ENCODE data around the gene SLC23A3.
A peak's percentile ranks its signal among the peaks of the same experiment; 100 is the strongest.

The SLC23A3 gene

DNA sequence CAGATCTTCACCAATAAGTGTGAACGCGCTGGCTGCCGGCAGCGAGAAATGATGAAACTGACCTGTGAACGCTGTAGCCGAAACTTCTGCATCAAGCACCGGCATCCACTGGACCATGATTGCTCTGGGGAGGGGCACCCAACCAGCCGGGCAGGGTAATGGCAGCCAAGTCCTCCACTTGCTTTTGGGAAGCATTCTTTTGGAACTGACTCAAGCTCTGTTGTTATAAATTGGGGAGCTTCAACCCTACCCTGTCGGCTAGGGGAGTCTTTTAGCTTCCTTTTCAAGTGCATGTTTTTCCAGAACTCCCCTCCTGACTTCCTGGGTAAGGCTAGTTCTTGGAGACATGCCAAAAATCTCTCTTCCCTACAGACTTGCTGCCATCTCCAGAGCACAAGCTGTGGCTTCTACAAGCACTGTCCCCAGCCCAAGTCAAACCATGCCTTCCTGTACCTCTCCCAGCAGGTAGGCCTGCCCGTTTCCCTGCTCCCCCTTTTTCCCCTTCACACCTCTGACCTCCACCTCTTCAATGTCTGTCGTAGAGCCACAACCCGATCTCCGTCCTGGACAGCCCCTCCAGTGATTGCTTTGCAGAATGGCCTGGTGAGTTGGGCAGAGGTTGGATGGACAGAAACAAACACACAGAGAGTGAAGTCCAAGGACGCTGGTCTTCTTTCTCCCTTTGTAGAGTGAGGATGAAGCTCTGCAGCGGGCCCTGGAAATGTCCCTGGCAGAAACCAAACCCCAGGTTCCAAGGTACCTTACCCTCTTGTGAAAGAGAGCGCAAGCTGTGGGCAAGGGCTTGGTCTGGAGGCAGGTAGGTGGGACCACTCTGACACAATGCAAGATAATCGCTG is 38.3 kb upstream of the SLC23A3 start:
- no peak overlapping the region for H3K4me3 ChIP-seq (ENCODE audit: low read depth, low read length)
- peak; percentile 22 for DNase-seq (ENCODE audit: low read depth, low spot score)
- TF ChIP-seq, protein P1, sequence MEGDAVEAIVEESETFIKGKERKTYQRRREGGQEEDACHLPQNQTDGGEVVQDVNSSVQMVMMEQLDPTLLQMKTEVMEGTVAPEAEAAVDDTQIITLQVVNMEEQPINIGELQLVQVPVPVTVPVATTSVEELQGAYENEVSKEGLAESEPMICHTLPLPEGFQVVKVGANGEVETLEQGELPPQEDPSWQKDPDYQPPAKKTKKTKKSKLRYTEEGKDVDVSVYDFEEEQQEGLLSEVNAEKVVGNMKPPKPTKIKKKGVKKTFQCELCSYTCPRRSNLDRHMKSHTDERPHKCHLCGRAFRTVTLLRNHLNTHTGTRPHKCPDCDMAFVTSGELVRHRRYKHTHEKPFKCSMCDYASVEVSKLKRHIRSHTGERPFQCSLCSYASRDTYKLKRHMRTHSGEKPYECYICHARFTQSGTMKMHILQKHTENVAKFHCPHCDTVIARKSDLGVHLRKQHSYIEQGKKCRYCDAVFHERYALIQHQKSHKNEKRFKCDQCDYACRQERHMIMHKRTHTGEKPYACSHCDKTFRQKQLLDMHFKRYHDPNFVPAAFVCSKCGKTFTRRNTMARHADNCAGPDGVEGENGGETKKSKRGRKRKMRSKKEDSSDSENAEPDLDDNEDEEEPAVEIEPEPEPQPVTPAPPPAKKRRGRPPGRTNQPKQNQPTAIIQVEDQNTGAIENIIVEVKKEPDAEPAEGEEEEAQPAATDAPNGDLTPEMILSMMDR (IDR thresholded peaks at IDR 0.05; ENCODE audit: low read depth, low read length): no peak
- in situ Hi-C loops (cut with HindIII; ENCODE audit: low sequenced_read_pairs): no loop called here

DNA sequence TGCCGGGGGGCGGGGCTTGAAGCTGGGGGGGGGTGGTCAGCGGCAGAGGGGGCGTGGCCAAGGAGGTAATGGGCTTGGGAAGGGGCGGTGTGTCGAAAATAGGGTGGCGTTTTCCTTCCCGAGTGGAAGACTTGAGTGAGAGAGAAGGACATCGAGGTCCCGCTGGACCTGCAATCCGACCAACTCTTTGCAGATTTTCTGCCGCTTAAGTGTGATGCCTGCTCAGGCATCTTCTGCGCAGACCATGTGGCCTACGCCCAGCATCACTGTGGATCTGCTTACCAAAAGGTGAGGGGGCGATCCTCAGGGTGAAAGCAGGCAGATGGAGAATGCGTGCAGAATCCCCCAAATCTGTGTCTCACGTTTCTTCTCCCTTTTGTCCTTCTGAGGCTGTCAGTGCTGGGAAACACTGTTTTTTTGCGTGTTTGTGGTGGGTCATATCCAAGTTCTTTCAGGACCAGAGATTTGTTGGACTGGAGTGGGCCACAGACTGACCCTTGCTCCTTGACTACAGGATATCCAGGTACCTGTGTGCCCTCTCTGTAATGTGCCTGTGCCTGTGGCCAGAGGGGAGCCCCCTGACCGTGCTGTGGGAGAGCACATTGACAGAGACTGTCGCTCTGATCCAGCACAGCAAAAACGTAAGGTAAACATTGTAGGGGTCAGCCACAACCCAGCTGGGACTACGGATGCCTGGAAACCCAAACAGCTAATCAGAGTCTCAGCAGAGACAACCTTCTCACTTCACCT is 37.5 kb upstream of the SLC23A3 start:
- in situ Hi-C loops (cut with HindIII; ENCODE audit: low sequenced_read_pairs): no loop called here
- TF ChIP-seq, protein P1 (IDR thresholded peaks at IDR 0.05; ENCODE audit: low read depth, low read length): no peak
- DNase-seq (ENCODE audit: low read depth, low spot score): no peak
- H3K4me3 ChIP-seq (ENCODE audit: low read depth, low read length): peak overlapping the region; percentile 71

DNA sequence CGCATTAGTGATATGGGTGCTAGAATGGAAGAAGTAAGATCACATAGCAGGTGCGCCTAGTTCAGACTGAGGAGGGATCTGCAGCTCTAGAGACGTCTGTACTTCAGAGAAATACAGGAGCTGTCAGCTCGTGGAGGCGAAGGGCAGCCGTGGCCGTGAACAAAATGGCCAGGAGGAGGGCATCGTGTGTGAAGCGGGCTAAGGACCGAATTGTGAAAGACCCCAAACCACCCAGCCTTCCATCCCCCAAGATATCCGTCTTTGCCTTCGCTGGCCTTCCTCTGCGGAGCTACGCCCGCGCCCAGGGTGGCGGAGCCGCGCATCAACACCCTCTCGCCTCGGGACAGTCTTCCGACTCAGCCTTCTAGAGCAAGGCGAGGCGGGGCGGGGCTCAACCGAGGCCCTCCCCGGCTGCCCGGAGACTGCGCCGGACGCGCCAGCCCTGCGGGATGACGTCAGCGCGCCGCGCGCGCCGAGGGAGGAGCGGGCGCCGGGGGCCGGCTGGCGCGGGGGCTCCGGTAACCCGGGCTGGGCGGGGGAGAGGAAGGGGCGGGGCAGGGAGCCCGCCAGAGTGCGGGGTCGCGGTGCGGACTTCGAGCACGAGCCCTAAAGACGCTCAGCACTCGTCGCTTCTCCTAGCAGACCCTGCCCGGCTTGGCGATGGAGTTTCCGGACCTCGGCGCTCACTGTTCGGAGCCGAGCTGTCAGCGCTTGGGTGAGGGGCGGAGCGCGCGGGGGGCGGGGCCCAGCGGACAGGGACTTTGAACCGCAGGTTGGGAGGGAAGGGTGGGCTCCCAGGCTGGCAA is 36.7 kb upstream of the SLC23A3 start, which contains the start of gene ZFAND2B:
Gene ZFAND2B (plus strand): TSS at position 455 of the 806 bp plus-strand sequence. CDS start 206 bp downstream, at position 661.
- TF ChIP-seq, protein P1 (IDR thresholded peaks at IDR 0.05; ENCODE audit: low read depth, low read length): no peak
- H3K4me3 ChIP-seq (ENCODE audit: low read depth, low read length): peak within 1 kb of the TSS; percentile 71
- peak; percentile 94 for DNase-seq (ENCODE audit: low read depth, low spot score)
- in situ Hi-C loops (cut with HindIII; ENCODE audit: low sequenced_read_pairs): no loop called here

- DNase-seq (ENCODE audit: low read depth, low spot score): no peak
- in situ Hi-C loops (cut with HindIII; ENCODE audit: low sequenced_read_pairs): no loop called here
- peak overlapping the region; percentile 67 for H3K4me3 ChIP-seq (ENCODE audit: low read depth, low read length)
- TF ChIP-seq, protein P1 (IDR thresholded peaks at IDR 0.05; ENCODE audit: low read depth, low read length): no peak
Observed at GRCh38 chr2:219205981-219206327, 36.1 kb upstream of the SLC23A3 start.

DNA sequence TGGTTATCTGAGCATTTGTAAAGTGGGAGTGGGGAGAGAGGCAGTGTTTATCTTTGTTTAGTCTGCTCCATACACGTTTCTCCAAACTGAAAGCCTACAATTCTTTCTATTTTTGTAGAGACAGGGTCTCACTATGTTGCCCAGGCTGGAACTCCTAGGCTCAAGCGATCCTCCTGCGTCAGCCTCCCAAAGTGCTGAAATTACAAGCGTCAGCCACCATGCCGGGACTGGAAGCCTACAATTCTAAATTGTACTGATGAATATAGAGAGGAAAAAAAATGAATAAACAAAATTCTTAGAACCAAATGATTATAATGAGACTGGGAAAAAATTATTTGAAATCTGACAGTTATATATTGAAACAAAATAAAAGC is 35.3 kb upstream of the SLC23A3 start:
- no peak for DNase-seq (ENCODE audit: low read depth, low spot score)
- in situ Hi-C loops (cut with HindIII; ENCODE audit: low sequenced_read_pairs): no loop called here
- TF ChIP-seq, protein P1 (IDR thresholded peaks at IDR 0.05; ENCODE audit: low read depth, low read length): no peak
- H3K4me3 ChIP-seq (ENCODE audit: low read depth, low read length): no peak overlapping the region
